ENCODE data around the gene P2RY2. TPM values are rescaled to one million over a fixed set of nuclear protein-coding genes. Genes with fewer than 3 reads are reported as not detected.

Gene P2RY2
- total and polyA plus RNA-seq, 2 donors (not counting 1 experiment from before 2014, with no cell fraction given), result 0.12 to 0.37 TPM

- Histone ChIP-seq H3K36me3 (replicated peaks in 1 of 2; ENCODE audit: control extremely low read depth in 1 of 2, control insufficient read depth in 1 of 2, extremely low read depth in 1 of 2, insufficient read depth in 2 of 2, low read length in 1 of 2) (no peaks in the 10 kb centered on the region), H3K4me1 (ENCODE audit: control insufficient read depth in 2 of 2, insufficient read depth in 2 of 2, low read length in 2 of 2) (peaks cover 23 to 59% of the 10 kb centered on the region in 2 donors), H3K27ac (ENCODE audit: low read length in 2 of 2) (no peak overlapping the region), H2AFZ (ENCODE audit: insufficient read depth, low read depth, low read length, poor library complexity, severe bottlenecking) (no peak overlapping the region), H3K9me3 (ENCODE audit: control extremely low read depth in 1 of 3, control insufficient read depth in 2 of 3, insufficient read depth in 1 of 3, low read length in 2 of 3) (no peaks in the 10 kb centered on the region), H4K20me1 (ENCODE audit: control insufficient read depth, insufficient read depth, low read length, poor library complexity, severe bottlenecking) (no peaks in the 10 kb centered on the region), H3K9ac (ENCODE audit: low read length) (no peak overlapping the region), H3K4me2 (replicated peaks; ENCODE audit: low read depth, low read length, poor library complexity, severe bottlenecking) (no peak overlapping the region), H3K27me3 (replicated peaks in 1 of 4; ENCODE audit: control extremely low read depth in 1 of 4, control insufficient read depth in 3 of 4, insufficient read depth in 4 of 4, low read length in 3 of 4) (no peaks in the 10 kb centered on the region), H3K4me3 (ENCODE audit: control extremely low read depth in 1 of 5, extremely low read depth in 1 of 5, insufficient read depth in 1 of 5, low read depth in 2 of 5, low read length in 4 of 5) (no peak overlapping the region), H3K79me2 (ENCODE audit: control insufficient read depth, insufficient read depth, low read length) (no peaks in the 10 kb centered on the region)
- Mint-ChIP-seq H3K4me1 (peaks cover 52% of the 10 kb centered on the region), H3K27ac (no peak overlapping the region), H3K27me3 (no peaks in the 10 kb centered on the region), H3K9me3 (ENCODE audit: insufficient read depth) (no peaks in the 10 kb centered on the region), H3K4me3 (no peak overlapping the region)
- ATAC-seq (ENCODE audit: low read depth), result no peak
- intact Hi-C loops (cut with micrococcal nuclease), result no loop called here
- 75% methylated on average over 2 of the region's 4 CpGs for WGBS (ENCODE audit: insufficient coverage)
- ChIA-PET POLR2A (no interaction called here), CTCF (interaction anchor here (0.8 to 8.1 kb wide), 21 partner anchors 9 to 356 kb away, joined by 3 to 281 read pairs (median 5); partner anchors contain the start of genes ARHGEF17, FCHSD2 and P2RY2)
- no peak for DNase-seq
- TF ChIP-seq, protein P1, sequence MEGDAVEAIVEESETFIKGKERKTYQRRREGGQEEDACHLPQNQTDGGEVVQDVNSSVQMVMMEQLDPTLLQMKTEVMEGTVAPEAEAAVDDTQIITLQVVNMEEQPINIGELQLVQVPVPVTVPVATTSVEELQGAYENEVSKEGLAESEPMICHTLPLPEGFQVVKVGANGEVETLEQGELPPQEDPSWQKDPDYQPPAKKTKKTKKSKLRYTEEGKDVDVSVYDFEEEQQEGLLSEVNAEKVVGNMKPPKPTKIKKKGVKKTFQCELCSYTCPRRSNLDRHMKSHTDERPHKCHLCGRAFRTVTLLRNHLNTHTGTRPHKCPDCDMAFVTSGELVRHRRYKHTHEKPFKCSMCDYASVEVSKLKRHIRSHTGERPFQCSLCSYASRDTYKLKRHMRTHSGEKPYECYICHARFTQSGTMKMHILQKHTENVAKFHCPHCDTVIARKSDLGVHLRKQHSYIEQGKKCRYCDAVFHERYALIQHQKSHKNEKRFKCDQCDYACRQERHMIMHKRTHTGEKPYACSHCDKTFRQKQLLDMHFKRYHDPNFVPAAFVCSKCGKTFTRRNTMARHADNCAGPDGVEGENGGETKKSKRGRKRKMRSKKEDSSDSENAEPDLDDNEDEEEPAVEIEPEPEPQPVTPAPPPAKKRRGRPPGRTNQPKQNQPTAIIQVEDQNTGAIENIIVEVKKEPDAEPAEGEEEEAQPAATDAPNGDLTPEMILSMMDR (IDR thresholded peaks at IDR 0.05), result no peak
These were observed 31.2 kb upstream of the P2RY2 start for GRCh38 chr11:73186886-73187285.

GRCh38 chr11:73187854-73188253 lies 30.2 kb upstream of the P2RY2 start:
- Histone ChIP-seq H3K4me3 (ENCODE audit: control extremely low read depth in 1 of 5, extremely low read depth in 1 of 5, insufficient read depth in 1 of 5, low read depth in 2 of 5, low read length in 4 of 5) (no peak overlapping the region), H2AFZ (ENCODE audit: insufficient read depth, low read depth, low read length, poor library complexity, severe bottlenecking) (no peak overlapping the region), H3K27me3 (replicated peaks in 1 of 4; ENCODE audit: control extremely low read depth in 1 of 4, control insufficient read depth in 3 of 4, insufficient read depth in 4 of 4, low read length in 3 of 4) (no peaks in the 10 kb centered on the region), H3K9ac (ENCODE audit: low read length) (no peak overlapping the region), H4K20me1 (ENCODE audit: control insufficient read depth, insufficient read depth, low read length, poor library complexity, severe bottlenecking) (no peaks in the 10 kb centered on the region), H3K4me2 (replicated peaks; ENCODE audit: low read depth, low read length, poor library complexity, severe bottlenecking) (no peak overlapping the region), H3K9me3 (ENCODE audit: control extremely low read depth in 1 of 3, control insufficient read depth in 2 of 3, insufficient read depth in 1 of 3, low read length in 2 of 3) (no peaks in the 10 kb centered on the region), H3K27ac (ENCODE audit: low read length in 2 of 2) (no peak overlapping the region), H3K36me3 (replicated peaks in 1 of 2; ENCODE audit: control extremely low read depth in 1 of 2, control insufficient read depth in 1 of 2, extremely low read depth in 1 of 2, insufficient read depth in 2 of 2, low read length in 1 of 2) (no peaks in the 10 kb centered on the region), H3K4me1 (ENCODE audit: control insufficient read depth in 2 of 2, insufficient read depth in 2 of 2, low read length in 2 of 2) (peaks cover 23 to 59% of the 10 kb centered on the region in 2 donors), H3K79me2 (ENCODE audit: control insufficient read depth, insufficient read depth, low read length) (no peaks in the 10 kb centered on the region)
- ATAC-seq (ENCODE audit: low read depth) (no peak), DNase-seq (no peak)
- WGBS (ENCODE audit: insufficient coverage), result no CpG with 5 or more reads among the region's 1 CpG
- CTCF ChIA-PET, result interaction anchor here (0.6 to 8.1 kb wide), 9 partner anchors 10 to 380 kb away, joined by 3 to 281 read pairs (median 4); partner anchors contain the start of gene FCHSD2
- no peak overlapping the region for H3K4me3 Mint-ChIP-seq
- H3K27ac Mint-ChIP-seq, result no peak overlapping the region
- no peaks in the 10 kb centered on the region for H3K27me3 Mint-ChIP-seq
- TF ChIP-seq, protein P1 (IDR thresholded peaks at IDR 0.05), result no peak
- no peak for TF ChIP-seq EZH2 (IDR thresholded peaks at IDR 0.05; ENCODE audit: borderline replicate concordance, insufficient read depth, low read depth, low read length, poor library complexity, severe bottlenecking)
- intact Hi-C loops (cut with micrococcal nuclease), result loop anchor here (2.0 kb wide), 1 partner anchor 27 kb away; no protein-coding TSS in a partner anchor
- peaks cover 53% of the 10 kb centered on the region for H3K4me1 Mint-ChIP-seq
- H3K9me3 Mint-ChIP-seq (ENCODE audit: insufficient read depth), result no peaks in the 10 kb centered on the region
- POLR2A ChIA-PET, result interaction anchor here (0.6 kb wide), 1 partner anchor 485 kb away, joined by 6 read pairs; no protein-coding TSS in a partner anchor

All from B cell (primary cell).